Measurements from ENCODE around the gene FARP1. TPM values are rescaled to one million over a fixed set of nuclear protein-coding genes. Genes with fewer than 3 reads are reported as not detected.

Gene FARP1
- total and polyA plus RNA-seq, 10 of the 15 experiments (the other 5 are each of a cell fraction or from before 2014, with no cell fraction given), result 0.17 to 6.9 (median 0.68) TPM

GRCh38 chr13:98198683-98199082, 55.8 kb downstream of the FARP1 start:
- in situ Hi-C loops (cut with MboI), result no loop called here
- H3K9me3 ChIP-seq (replicated peaks; ENCODE audit: control insufficient read depth, insufficient read depth, low read length), result no peaks in the 10 kb centered on the region; the same call in 2 of the 3 replicates
- 45% methylated on average over 3 of the region's 4 CpGs for WGBS (ENCODE audit: insufficient coverage, insufficient replicate concordance, low lambda C conversion rate, missing lambda C conversion rate)
- H3K4me2 ChIP-seq (ENCODE audit: control insufficient read depth, insufficient read depth), result no peak overlapping the region
- no peaks in the 10 kb centered on the region for H3K79me2 ChIP-seq (ENCODE audit: control insufficient read depth, insufficient read depth, low read length)
- H3K4me1 ChIP-seq (ENCODE audit: control insufficient read depth, insufficient read depth, low read length), result no peaks in the 10 kb centered on the region
- H3K4me3 ChIP-seq, result no peak overlapping the region
- FAIRE-seq, result no peak
- ATAC-seq, result no peak
- POLR2A ChIA-PET, result interaction anchor here (1.0 kb wide), 1 partner anchor 7 kb away, joined by 3 read pairs; no protein-coding TSS in a partner anchor
- no peaks in the 10 kb centered on the region for H3K27me3 ChIP-seq (replicated peaks in 1 of 2; ENCODE audit: control insufficient read depth in 2 of 2, insufficient read depth in 2 of 2, low read length in 1 of 2)
- intact Hi-C loops (cut with micrococcal nuclease; ENCODE audit: unreplicated experiment), result no loop called here
- TF ChIP-seq IRF3 (IDR thresholded peaks at IDR 0.05) (no peak), PBX3 (IDR thresholded peaks at IDR 0.05; ENCODE audit: insufficient replicate concordance, low read depth, low read length) (no peak), IKZF1 (conservative IDR thresholded peaks at IDR 0.05) (no peak), GATAD2B (conservative IDR thresholded peaks at IDR 0.05; ENCODE audit: low read depth) (no peak), SREBF2 (IDR thresholded peaks at IDR 0.05; ENCODE audit: low read length) (no peak), SMARCA5 (IDR thresholded peaks at IDR 0.05) (no peak), SIN3A (IDR thresholded peaks at IDR 0.05; ENCODE audit: low read depth, low read length) (no peak), MTA3 (IDR thresholded peaks at IDR 0.05; ENCODE audit: borderline replicate concordance, low read length) (no peak), FOXK2 (IDR thresholded peaks at IDR 0.05) (no peak), GABPA (IDR thresholded peaks at IDR 0.05; ENCODE audit: low read depth) (no peak), ELK1 (IDR thresholded peaks at IDR 0.05; ENCODE audit: low read depth, low read length) (no peak), EGR1 (IDR thresholded peaks at IDR 0.05; ENCODE audit: borderline replicate concordance in 1 of 2, low read depth in 2 of 2, low read length in 2 of 2) (no peak), STAT3 (IDR thresholded peaks at IDR 0.05; ENCODE audit: low read depth, low read length) (no peak), HDAC6 (IDR thresholded peaks at IDR 0.05; ENCODE audit: unreplicated experiment) (no peak), JUNB (IDR thresholded peaks at IDR 0.05) (no peak), TARDBP (IDR thresholded peaks at IDR 0.05; ENCODE audit: borderline replicate concordance) (no peak)
- no peaks in the 10 kb centered on the region for H3K36me3 ChIP-seq (ENCODE audit: control insufficient read depth in 2 of 2, insufficient read depth in 2 of 2, low read length in 1 of 2)
- SMC1A ChIA-PET (ENCODE audit: uncharacterized antibody, unreplicated experiment), result interaction anchor here (0.8 kb wide), 1 partner anchor 8 kb away, joined by 3 read pairs; no protein-coding TSS in a partner anchor
- H3K9ac ChIP-seq (ENCODE audit: control insufficient read depth, insufficient read depth, low read length), result no peak overlapping the region
- DNase-seq (ENCODE audit: low read depth, low spot score), result no peak
- no peak overlapping the region for H3K27ac ChIP-seq (ENCODE audit: control insufficient read depth, insufficient read depth)
- BruUV-seq (replicated peaks), result no TSS peak
- CTCF ChIA-PET, result no interaction called here
- RAD21 ChIA-PET (ENCODE audit: unreplicated experiment), result no interaction called here
- H2AFZ ChIP-seq (ENCODE audit: control insufficient read depth, low read depth, low read length), result no peak overlapping the region
- no peaks in the 10 kb centered on the region for H4K20me1 ChIP-seq (ENCODE audit: control insufficient read depth, insufficient read depth)
